Liver (tissue), 9 donors: ENCODE results near the gene VASH2. TPM values are rescaled to one million over a fixed set of nuclear protein-coding genes. Genes with fewer than 3 reads are reported as not detected.

Experiments
- DNase-seq: peaks from one replicate; pipeline ENCODE4 v3.0.0-alpha.2; 2017; ENCODE audit warnings: low spot score
- H3K27ac ChIP-seq, 2 donors: one replicate each; pipeline ENCODE4 v1.7.0; 2013; ENCODE audit warnings: inconsistent platforms in 2 of 2, low read length in 2 of 2, control low read depth in 1 of 2, low read depth in 1 of 2, mild to moderate bottlenecking in 1 of 2
- H3K27me3 ChIP-seq, 4 donors: one replicate each; pipeline versions ENCODE4 v1.6.1 to v1.7.0; 2013; ENCODE audit warnings: low read length in 3 of 4, inconsistent platforms in 1 of 4, mild to moderate bottlenecking in 1 of 4, moderate library complexity in 1 of 4; ENCODE audit not compliant: control insufficient read depth in 4 of 4, insufficient read depth in 4 of 4
- H3K36me3 ChIP-seq, 4 donors: one replicate each; pipeline versions ENCODE4 v1.6.1 to v1.7.0; 2013; ENCODE audit warnings: low read length in 3 of 4, mild to moderate bottlenecking in 3 of 4, low read depth in 1 of 4, moderate library complexity in 1 of 4; ENCODE audit not compliant: control insufficient read depth in 4 of 4, insufficient read depth in 3 of 4
- H3K4me1 ChIP-seq, 4 donors: one replicate each; pipeline versions ENCODE4 v1.6.1 to v1.7.0; 2013; ENCODE audit warnings: low read length in 3 of 4, mild to moderate bottlenecking in 3 of 4, moderate library complexity in 1 of 4; ENCODE audit not compliant: control insufficient read depth in 4 of 4, insufficient read depth in 4 of 4
- H3K4me3 ChIP-seq, 3 donors: one replicate each; pipeline versions ENCODE4 v1.6.1 to v1.7.0; 2013; ENCODE audit warnings: low read length in 3 of 3, control low read depth in 1 of 3, low read depth in 1 of 3, mild to moderate bottlenecking in 1 of 3
- H3K9ac ChIP-seq, 2 donors: one replicate each; pipeline ENCODE4 v1.7.0; 2013; ENCODE audit warnings: low read length in 2 of 2, mild to moderate bottlenecking in 2 of 2, moderate library complexity in 2 of 2, control low read depth in 1 of 2, low read depth in 1 of 2
- H3K9me3 ChIP-seq, 4 donors: one replicate each; pipeline versions ENCODE4 v1.6.1 to v1.7.0; 2013; ENCODE audit warnings: low read length in 3 of 4; ENCODE audit not compliant: control insufficient read depth in 4 of 4
- FOXA2 ChIP-seq: IDR thresholded peaks from 2 replicates; pipeline ENCODE4 v1.6.1; 2016; ENCODE audit warnings: antibody characterized with exemption
- GABPA ChIP-seq, 2 donors: IDR thresholded peaks in 1 of 2; conservative IDR thresholded peaks in 1 of 2; 2 replicates each; pipeline ENCODE4 v1.6.1; 2016; ENCODE audit warnings: antibody characterized with exemption in 2 of 2, mild to moderate bottlenecking in 1 of 2, moderate library complexity in 1 of 2
- HNF4A ChIP-seq, 2 donors: conservative IDR thresholded peaks; 2 replicates each; pipeline ENCODE4 v1.6.1; 2016; ENCODE audit warnings: antibody characterized with exemption in 2 of 2, mild to moderate bottlenecking in 2 of 2
- HNF4G ChIP-seq: IDR thresholded peaks from 2 replicates; pipeline ENCODE4 v1.6.1; 2016; ENCODE audit warnings: antibody characterized with exemption
- NR2F2 ChIP-seq: IDR thresholded peaks from 2 replicates; pipeline ENCODE4 v1.6.1; 2016; ENCODE audit warnings: antibody characterized with exemption
- RAD21 ChIP-seq, 2 donors: IDR thresholded peaks; 2 replicates each; pipeline ENCODE4 v1.6.1; 2016; ENCODE audit warnings: antibody characterized with exemption in 2 of 2, mild to moderate bottlenecking in 2 of 2
- RXRA ChIP-seq, 2 donors: IDR thresholded peaks; 2 replicates each; pipeline ENCODE4 v1.6.1; 2017 to 2018; ENCODE audit warnings: antibody characterized with exemption in 2 of 2, mild to moderate bottlenecking in 1 of 2
- SP1 ChIP-seq: IDR thresholded peaks from 2 replicates; pipeline ENCODE4 v1.6.1; 2018; ENCODE audit warnings: antibody characterized with exemption, mild to moderate bottlenecking
- TAF1 ChIP-seq: conservative IDR thresholded peaks from 2 replicates; pipeline ENCODE4 v1.6.1; 2016; ENCODE audit warnings: antibody characterized with exemption, mild to moderate bottlenecking
- YY1 ChIP-seq: IDR thresholded peaks from 2 replicates; pipeline ENCODE4 v1.6.1; 2016; ENCODE audit warnings: antibody characterized with exemption, mild to moderate bottlenecking
- WGBS: extraction: QIAGEN DNeasy Blood & Tissue Kit; methylation state at CpG from one replicate; pipeline ENCODE4 v1.1.7; 2013; 5-methylcytosine and 5-hydroxymethylcytosine counted together
- polyA plus RNA-seq, 2 donors: library from polyadenylated mRNA; stranded (reverse) in 1 of 2; unstranded in 1 of 2; fragments of 200-250 nt in 1 of 2; fragments of >200 nt in 1 of 2; fragmentation: Nextera tagmentation in 1 of 2; extraction: Ambion mirVana in 1 of 2; gene quantifications; one replicate each; pipeline versions ENCODE4 v1.2.1 to v1.2.3, GENCODE V29; 2013 to 2015
- total RNA-seq, 2 donors: library from RNA; depleted of rRNA; stranded (reverse); fragments of >200 nt; gene quantifications; one replicate each; pipeline ENCODE4 v1.2.3, GENCODE V29; 2014
- TF ChIP-seq, protein P1 (sequence below): IDR thresholded peaks from 2 replicates; pipeline ENCODE4 v1.6.1; 2016; ENCODE audit warnings: antibody characterized with exemption, mild to moderate bottlenecking
- TF ChIP-seq, protein P2 (sequence below): fragments of 150-350 bp; IDR thresholded peaks from 2 replicates; pipeline ENCODE4 v1.5.1; 2017; ENCODE audit warnings: improper control_type of control experiment, low read depth, low read length; ENCODE audit not compliant: missing input control
- TF ChIP-seq, protein P3 (sequence below): IDR thresholded peaks from 2 replicates; pipeline ENCODE4 v1.6.1; 2016; ENCODE audit warnings: antibody characterized with exemption
- TF ChIP-seq, protein P4 (sequence below): IDR thresholded peaks from 2 replicates; pipeline ENCODE4 v1.6.1; 2016; ENCODE audit warnings: antibody characterized with exemption
- TF ChIP-seq, protein P5 (sequence below): IDR thresholded peaks from 2 replicates; pipeline ENCODE4 v1.6.1; 2016; ENCODE audit warnings: antibody characterized with exemption
- donor health status: healthy.
- donor health status: healthy.
- donor health status: healthy.
- donor health status: healthy.
- donor health status: healthy.

Gene VASH2
- total and polyA plus RNA-seq, 4 donors = 0.01 to 0.70 (median 0.23) TPM

DNA sequence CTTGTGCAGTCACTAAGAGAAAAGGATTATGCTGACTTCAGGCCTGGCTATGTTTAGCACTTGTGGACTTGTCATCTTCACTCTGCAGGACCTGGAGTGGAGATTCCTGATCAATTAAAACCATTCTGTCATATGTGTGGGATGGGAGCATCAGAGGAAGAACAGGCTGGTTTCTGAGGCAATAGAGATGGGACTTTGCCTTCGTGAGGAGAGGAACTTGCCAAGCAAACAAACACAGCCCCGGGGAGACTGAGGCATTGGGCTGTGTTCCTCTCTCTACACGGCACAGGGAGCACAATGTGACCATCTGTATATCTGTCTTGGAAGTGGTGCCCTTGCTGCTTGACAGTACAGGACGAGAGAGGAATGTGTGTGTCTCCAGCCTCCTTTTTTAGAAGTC, 23.1 kb downstream of the VASH2 start:
- DNase-seq = no peak
- no peaks in the 10 kb centered on the region for H3K4me1 ChIP-seq
- no peaks in the 10 kb centered on the region for H3K9me3 ChIP-seq
- no peak overlapping the region for H3K27ac ChIP-seq
- no peak overlapping the region for H3K4me3 ChIP-seq
- H3K9ac ChIP-seq = no peak overlapping the region
- WGBS = 69% methylated on average over 4 of the region's 4 CpGs
- no peaks in the 10 kb centered on the region for H3K27me3 ChIP-seq
- no peaks in the 10 kb centered on the region for H3K36me3 ChIP-seq
- no peak for TF ChIP-seq SP1
- TF ChIP-seq, protein P1, sequence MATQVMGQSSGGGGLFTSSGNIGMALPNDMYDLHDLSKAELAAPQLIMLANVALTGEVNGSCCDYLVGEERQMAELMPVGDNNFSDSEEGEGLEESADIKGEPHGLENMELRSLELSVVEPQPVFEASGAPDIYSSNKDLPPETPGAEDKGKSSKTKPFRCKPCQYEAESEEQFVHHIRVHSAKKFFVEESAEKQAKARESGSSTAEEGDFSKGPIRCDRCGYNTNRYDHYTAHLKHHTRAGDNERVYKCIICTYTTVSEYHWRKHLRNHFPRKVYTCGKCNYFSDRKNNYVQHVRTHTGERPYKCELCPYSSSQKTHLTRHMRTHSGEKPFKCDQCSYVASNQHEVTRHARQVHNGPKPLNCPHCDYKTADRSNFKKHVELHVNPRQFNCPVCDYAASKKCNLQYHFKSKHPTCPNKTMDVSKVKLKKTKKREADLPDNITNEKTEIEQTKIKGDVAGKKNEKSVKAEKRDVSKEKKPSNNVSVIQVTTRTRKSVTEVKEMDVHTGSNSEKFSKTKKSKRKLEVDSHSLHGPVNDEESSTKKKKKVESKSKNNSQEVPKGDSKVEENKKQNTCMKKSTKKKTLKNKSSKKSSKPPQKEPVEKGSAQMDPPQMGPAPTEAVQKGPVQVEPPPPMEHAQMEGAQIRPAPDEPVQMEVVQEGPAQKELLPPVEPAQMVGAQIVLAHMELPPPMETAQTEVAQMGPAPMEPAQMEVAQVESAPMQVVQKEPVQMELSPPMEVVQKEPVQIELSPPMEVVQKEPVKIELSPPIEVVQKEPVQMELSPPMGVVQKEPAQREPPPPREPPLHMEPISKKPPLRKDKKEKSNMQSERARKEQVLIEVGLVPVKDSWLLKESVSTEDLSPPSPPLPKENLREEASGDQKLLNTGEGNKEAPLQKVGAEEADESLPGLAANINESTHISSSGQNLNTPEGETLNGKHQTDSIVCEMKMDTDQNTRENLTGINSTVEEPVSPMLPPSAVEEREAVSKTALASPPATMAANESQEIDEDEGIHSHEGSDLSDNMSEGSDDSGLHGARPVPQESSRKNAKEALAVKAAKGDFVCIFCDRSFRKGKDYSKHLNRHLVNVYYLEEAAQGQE = no peak

DNA sequence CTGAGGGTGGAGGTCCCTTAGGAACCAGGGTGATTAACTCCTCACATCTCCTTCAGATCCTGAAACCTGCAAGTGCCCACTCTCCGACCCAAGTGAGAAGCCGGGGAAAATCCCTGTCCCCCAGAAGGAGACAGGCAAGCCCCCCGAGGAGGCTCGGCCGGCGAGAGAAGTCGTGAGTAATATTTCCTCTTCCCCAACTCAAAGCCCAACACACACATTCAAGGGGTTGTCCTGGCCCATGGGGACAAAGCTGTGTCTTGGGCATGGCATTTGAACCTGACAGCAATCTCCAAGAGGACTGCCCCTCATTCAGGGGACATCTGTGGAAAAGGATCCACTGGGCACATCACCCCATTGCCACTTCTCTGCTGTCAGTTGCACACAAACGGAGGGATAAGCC, 23.6 kb downstream of the VASH2 start:
- Histone ChIP-seq H3K27me3 (no peaks in the 10 kb centered on the region), H3K9ac (no peak overlapping the region), H3K4me3 (no peak overlapping the region), H3K36me3 (no peaks in the 10 kb centered on the region), H3K4me1 (no peaks in the 10 kb centered on the region), H3K9me3 (no peaks in the 10 kb centered on the region), H3K27ac (no peak overlapping the region)
- no peak for DNase-seq
- 88% methylated on average over 8 of the region's 8 CpGs for WGBS
- TF ChIP-seq HNF4G (no peak), RAD21 (IDR thresholded peaks at IDR 0.05) (no peak), TAF1 (no peak), RXRA (IDR thresholded peaks at IDR 0.05) (no peak)
- TF ChIP-seq, protein P2, sequence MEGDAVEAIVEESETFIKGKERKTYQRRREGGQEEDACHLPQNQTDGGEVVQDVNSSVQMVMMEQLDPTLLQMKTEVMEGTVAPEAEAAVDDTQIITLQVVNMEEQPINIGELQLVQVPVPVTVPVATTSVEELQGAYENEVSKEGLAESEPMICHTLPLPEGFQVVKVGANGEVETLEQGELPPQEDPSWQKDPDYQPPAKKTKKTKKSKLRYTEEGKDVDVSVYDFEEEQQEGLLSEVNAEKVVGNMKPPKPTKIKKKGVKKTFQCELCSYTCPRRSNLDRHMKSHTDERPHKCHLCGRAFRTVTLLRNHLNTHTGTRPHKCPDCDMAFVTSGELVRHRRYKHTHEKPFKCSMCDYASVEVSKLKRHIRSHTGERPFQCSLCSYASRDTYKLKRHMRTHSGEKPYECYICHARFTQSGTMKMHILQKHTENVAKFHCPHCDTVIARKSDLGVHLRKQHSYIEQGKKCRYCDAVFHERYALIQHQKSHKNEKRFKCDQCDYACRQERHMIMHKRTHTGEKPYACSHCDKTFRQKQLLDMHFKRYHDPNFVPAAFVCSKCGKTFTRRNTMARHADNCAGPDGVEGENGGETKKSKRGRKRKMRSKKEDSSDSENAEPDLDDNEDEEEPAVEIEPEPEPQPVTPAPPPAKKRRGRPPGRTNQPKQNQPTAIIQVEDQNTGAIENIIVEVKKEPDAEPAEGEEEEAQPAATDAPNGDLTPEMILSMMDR = no peak
- TF ChIP-seq, protein P3, sequence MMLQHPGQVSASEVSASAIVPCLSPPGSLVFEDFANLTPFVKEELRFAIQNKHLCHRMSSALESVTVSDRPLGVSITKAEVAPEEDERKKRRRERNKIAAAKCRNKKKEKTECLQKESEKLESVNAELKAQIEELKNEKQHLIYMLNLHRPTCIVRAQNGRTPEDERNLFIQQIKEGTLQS = no peak

DNA sequence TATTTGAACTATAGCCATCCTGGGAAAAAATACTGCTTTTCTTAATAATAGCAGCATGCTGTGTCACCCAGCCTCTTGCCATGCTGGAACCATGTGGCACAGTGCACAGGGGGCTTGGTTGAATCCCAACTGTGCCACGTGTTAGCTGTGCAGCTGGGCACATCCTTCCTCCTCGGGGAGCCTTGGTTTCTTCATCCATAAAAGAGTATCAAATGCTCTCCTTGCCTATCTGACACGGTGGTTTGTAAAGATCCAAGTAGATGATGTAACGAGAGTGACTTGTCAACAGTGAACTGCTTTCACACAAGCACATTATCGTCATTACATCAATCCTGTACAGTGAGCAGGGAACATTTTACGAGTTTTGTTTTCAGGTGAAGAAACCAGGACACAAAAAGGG, 24.4 kb downstream of the VASH2 start:
- Histone ChIP-seq H3K9me3 (no peaks in the 10 kb centered on the region), H3K27me3 (no peaks in the 10 kb centered on the region), H3K9ac (no peak overlapping the region), H3K27ac (no peak overlapping the region), H3K36me3 (no peaks in the 10 kb centered on the region), H3K4me1 (no peaks in the 10 kb centered on the region), H3K4me3 (no peak overlapping the region)
- no peak for DNase-seq
- 83% methylated on average over 6 of the region's 6 CpGs for WGBS
- TF ChIP-seq TAF1 (no peak), HNF4G (no peak), HNF4A (conservative IDR thresholded peaks at IDR 0.05) (no peak), SP1 (no peak), RAD21 (IDR thresholded peaks at IDR 0.05) (no peak), GABPA (IDR thresholded peaks at IDR 0.05 in 1 of 2, conservative IDR thresholded peaks at IDR 0.05 in 1 of 2) (no peak), RXRA (IDR thresholded peaks at IDR 0.05) (no peak), FOXA2 (no peak), NR2F2 (no peak), YY1 (no peak)
- TF ChIP-seq, protein P3 = no peak
- TF ChIP-seq, protein P1 = no peak
- TF ChIP-seq, protein P4, sequence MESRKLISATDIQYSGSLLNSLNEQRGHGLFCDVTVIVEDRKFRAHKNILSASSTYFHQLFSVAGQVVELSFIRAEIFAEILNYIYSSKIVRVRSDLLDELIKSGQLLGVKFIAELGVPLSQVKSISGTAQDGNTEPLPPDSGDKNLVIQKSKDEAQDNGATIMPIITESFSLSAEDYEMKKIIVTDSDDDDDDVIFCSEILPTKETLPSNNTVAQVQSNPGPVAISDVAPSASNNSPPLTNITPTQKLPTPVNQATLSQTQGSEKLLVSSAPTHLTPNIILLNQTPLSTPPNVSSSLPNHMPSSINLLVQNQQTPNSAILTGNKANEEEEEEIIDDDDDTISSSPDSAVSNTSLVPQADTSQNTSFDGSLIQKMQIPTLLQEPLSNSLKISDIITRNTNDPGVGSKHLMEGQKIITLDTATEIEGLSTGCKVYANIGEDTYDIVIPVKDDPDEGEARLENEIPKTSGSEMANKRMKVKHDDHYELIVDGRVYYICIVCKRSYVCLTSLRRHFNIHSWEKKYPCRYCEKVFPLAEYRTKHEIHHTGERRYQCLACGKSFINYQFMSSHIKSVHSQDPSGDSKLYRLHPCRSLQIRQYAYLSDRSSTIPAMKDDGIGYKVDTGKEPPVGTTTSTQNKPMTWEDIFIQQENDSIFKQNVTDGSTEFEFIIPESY = no peak
- TF ChIP-seq, protein P5, sequence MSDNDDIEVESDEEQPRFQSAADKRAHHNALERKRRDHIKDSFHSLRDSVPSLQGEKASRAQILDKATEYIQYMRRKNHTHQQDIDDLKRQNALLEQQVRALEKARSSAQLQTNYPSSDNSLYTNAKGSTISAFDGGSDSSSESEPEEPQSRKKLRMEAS = no peak
